DOHH2 (cell line): ENCODE results near the gene ADCY5.

Experiments used
- EZH2phosphoT487 ChIP-seq: fragments of 200-600 bp; sonication (generic); IDR thresholded peaks from 2 replicates; pipeline ENCODE4 v1.6.1; 2017; ENCODE audit warnings: borderline replicate concordance, mild to moderate bottlenecking, antibody characterized with exemption, low read length, moderate library complexity, mixed read lengths
- TF ChIP-seq, protein P1 (sequence below): fragments of 200-600 bp; sonication (generic); IDR thresholded peaks from one replicate; pipeline ENCODE4 v1.5.1; 2014; ENCODE audit warnings: antibody characterized with exemption, mild to moderate bottlenecking, low read depth, low read length; ENCODE audit not compliant: poor library complexity, severe bottlenecking

DNA sequence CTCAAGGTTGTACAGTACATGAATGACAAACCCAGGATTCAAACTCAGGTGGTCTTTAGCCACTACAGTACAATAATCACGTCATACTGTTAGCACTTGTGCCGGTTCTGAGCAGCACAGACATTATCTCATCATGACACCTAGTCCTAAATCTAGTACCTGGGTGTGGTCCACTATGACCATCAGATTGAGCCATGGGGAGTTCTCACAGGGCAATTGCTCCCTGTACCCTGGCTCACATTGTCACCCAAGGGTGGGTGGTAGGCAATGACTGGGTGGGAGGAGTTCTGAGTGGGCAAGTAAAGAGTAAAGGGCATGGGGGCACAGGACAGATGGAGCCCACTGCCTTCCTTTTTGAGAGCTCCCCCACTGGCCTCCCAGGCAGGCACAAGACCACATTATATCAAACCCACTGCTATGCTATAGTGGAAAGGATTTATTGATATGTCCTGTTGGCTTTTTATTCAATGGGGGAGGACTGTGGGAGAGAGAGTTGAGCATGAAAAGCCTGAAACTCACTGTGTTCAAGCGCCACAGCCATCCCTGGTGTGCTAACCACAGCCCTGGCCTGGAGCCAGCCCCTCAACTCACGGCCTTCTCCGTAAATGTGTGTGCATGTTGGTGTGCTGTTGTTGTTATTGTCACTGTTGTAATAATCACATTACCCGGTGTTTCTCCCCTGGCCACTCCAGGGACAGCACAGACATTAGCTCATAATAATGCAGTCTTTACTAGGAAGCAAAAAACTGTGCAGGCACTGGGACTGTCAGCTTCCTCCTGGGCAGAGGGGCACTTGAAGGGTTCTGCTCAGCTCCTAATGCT lies 27.3 kb downstream of the ADCY5 start:
- TF ChIP-seq EZH2phosphoT487 = no peak
- TF ChIP-seq, protein P1, sequence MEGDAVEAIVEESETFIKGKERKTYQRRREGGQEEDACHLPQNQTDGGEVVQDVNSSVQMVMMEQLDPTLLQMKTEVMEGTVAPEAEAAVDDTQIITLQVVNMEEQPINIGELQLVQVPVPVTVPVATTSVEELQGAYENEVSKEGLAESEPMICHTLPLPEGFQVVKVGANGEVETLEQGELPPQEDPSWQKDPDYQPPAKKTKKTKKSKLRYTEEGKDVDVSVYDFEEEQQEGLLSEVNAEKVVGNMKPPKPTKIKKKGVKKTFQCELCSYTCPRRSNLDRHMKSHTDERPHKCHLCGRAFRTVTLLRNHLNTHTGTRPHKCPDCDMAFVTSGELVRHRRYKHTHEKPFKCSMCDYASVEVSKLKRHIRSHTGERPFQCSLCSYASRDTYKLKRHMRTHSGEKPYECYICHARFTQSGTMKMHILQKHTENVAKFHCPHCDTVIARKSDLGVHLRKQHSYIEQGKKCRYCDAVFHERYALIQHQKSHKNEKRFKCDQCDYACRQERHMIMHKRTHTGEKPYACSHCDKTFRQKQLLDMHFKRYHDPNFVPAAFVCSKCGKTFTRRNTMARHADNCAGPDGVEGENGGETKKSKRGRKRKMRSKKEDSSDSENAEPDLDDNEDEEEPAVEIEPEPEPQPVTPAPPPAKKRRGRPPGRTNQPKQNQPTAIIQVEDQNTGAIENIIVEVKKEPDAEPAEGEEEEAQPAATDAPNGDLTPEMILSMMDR = no peak
